B cell (primary cell): ENCODE data around the gene TSPAN19. TPM values are rescaled to one million over a fixed set of nuclear protein-coding genes. Genes with fewer than 3 reads are reported as not detected.

Experiments
- ATAC-seq: fragments of 200-7000 bp; cut with Tn5 transposase; one replicate; pipeline ENCODE4 v1.10.0; 2021; ENCODE audit warnings: low read depth, mild to moderate bottlenecking, moderate number of reproducible peaks, moderate library complexity
- CTCF ChIA-PET: fragments of 350-600 bp; sonication (Branson Sonifier 250); formaldehyde crosslinking; loops from one replicate; lab custom pipeline; 2021; ENCODE audit warnings: antibody characterized with exemption, inconsistent platforms; lab: Charles Lee
- POLR2A ChIA-PET: fragments of 350-600 bp; sonication (Branson Sonifier 250); formaldehyde crosslinking; loops from one replicate; lab custom pipeline; 2021; ENCODE audit warnings: antibody characterized with exemption; lab: Charles Lee
- DNase-seq: peaks from one replicate; pipeline ENCODE4 v3.0.0; 2013
- H2AFZ ChIP-seq: 2 replicates; pipeline ENCODE4 v1.6.1; 2012; ENCODE audit warnings: mild to moderate bottlenecking, low read depth, low read length; ENCODE audit not compliant: insufficient read depth, poor library complexity, severe bottlenecking
- H3K27ac ChIP-seq, 2 donors: 1 replicate in 1 of 2; 2 replicates in 1 of 2; pipeline ENCODE4 v1.5.1; 2012 to 2013; ENCODE audit warnings: low read length in 2 of 2, mild to moderate bottlenecking in 2 of 2, moderate library complexity in 1 of 2
- H3K27me3 ChIP-seq, 4 experiments: fragments of 200-600 bp in 1 of 4; sonication (generic) in 1 of 4; replicated peaks in 1 of 4; 1 replicate in 2 of 4; 2 replicates in 2 of 4; pipeline versions ENCODE4 v1.6.1 to v1.7.0; 2013 to 2016; ENCODE audit warnings: low read length in 3 of 4, mild to moderate bottlenecking in 2 of 4, mixed read lengths in 1 of 4, moderate library complexity in 1 of 4; ENCODE audit not compliant: insufficient read depth in 4 of 4, control insufficient read depth in 3 of 4; ENCODE audit errors: control extremely low read depth in 1 of 4
- H3K36me3 ChIP-seq, 2 experiments: replicated peaks in 1 of 2; 1 replicate in 1 of 2; 2 replicates in 1 of 2; pipeline versions ENCODE4 v1.6.1 to v1.7.1; 2013; ENCODE audit warnings: low read length in 1 of 2; ENCODE audit not compliant: insufficient read depth in 2 of 2, control insufficient read depth in 1 of 2; ENCODE audit errors: control extremely low read depth in 1 of 2, extremely low read depth in 1 of 2
- H3K4me1 ChIP-seq, 2 donors: fragments of 200-600 bp in 1 of 2; sonication (generic) in 1 of 2; 1 replicate in 1 of 2; 2 replicates in 1 of 2; pipeline versions ENCODE4 v1.5.1 to v1.6.1; 2013 to 2017; ENCODE audit warnings: low read length in 2 of 2; ENCODE audit not compliant: control insufficient read depth in 2 of 2, insufficient read depth in 2 of 2
- H3K4me2 ChIP-seq: replicated peaks from 2 replicates; pipeline ENCODE3; 2012; ENCODE audit warnings: mild to moderate bottlenecking, low read depth, low read length; ENCODE audit not compliant: poor library complexity, severe bottlenecking
- H3K4me3 ChIP-seq, 5 experiments: fragments of 200-600 bp in 1 of 5; sonication (generic) in 1 of 5; 1 replicate in 3 of 5; 2 replicates in 2 of 5; pipeline versions ENCODE4 v1.5.1 to v1.7.0; 2011 to 2016; ENCODE audit warnings: low read length in 4 of 5, mild to moderate bottlenecking in 4 of 5, low read depth in 2 of 5, control low read depth in 1 of 5, moderate library complexity in 1 of 5; ENCODE audit not compliant: insufficient read depth in 1 of 5; ENCODE audit errors: control extremely low read depth in 1 of 5, extremely low read depth in 1 of 5
- H3K79me2 ChIP-seq: fragments of 200-600 bp; sonication (generic); one replicate; pipeline ENCODE4 v1.6.0; 2016; ENCODE audit warnings: low read length; ENCODE audit not compliant: control insufficient read depth, insufficient read depth
- H3K9ac ChIP-seq: fragments of 200-600 bp; sonication (generic); 2 replicates; pipeline ENCODE4 v1.6.1; 2017; ENCODE audit warnings: mild to moderate bottlenecking, low read length, moderate library complexity
- H3K9me3 ChIP-seq, 3 donors: one replicate each; pipeline versions ENCODE4 v1.6.1 to v1.7.1; 2013; ENCODE audit warnings: low read length in 2 of 3; ENCODE audit not compliant: control insufficient read depth in 2 of 3, insufficient read depth in 1 of 3; ENCODE audit errors: control extremely low read depth in 1 of 3
- H4K20me1 ChIP-seq: 2 replicates; pipeline ENCODE4 v1.6.0; 2012; ENCODE audit warnings: mild to moderate bottlenecking, low read length; ENCODE audit not compliant: insufficient read depth, control insufficient read depth, poor library complexity, severe bottlenecking
- H3K27ac Mint-ChIP-seq: one replicate; pipeline ENCODE4 v1.8.0; 2021; ENCODE audit warnings: mixed read lengths
- H3K27me3 Mint-ChIP-seq: one replicate; pipeline ENCODE4 v1.8.0; 2021; ENCODE audit warnings: mixed read lengths
- H3K4me1 Mint-ChIP-seq: one replicate; pipeline ENCODE4 v1.8.0; 2021; ENCODE audit warnings: mixed read lengths
- H3K4me3 Mint-ChIP-seq: one replicate; pipeline ENCODE4 v1.8.0; 2021; ENCODE audit warnings: mixed read lengths
- H3K9me3 Mint-ChIP-seq: one replicate; pipeline ENCODE4 v1.8.0; 2022; ENCODE audit warnings: mixed read lengths; ENCODE audit not compliant: insufficient read depth
- CTCF ChIP-seq: fragments of 200-600 bp; IDR thresholded peaks from one replicate; pipeline ENCODE4 v1.8.0; 2022; ENCODE audit warnings: antibody characterized with exemption, mild to moderate bottlenecking
- EZH2 ChIP-seq: IDR thresholded peaks from 2 replicates; pipeline ENCODE4 v1.6.1; 2012; ENCODE audit warnings: borderline replicate concordance, low read depth, mild to moderate bottlenecking, moderate library complexity, low read length; ENCODE audit not compliant: insufficient read depth, poor library complexity, severe bottlenecking
- WGBS: methylation state at CpG from one replicate; pipeline ENCODE4 v1.1.5; 2013; ENCODE audit warnings: missing lambda C conversion rate; ENCODE audit not compliant: insufficient coverage; 5-methylcytosine and 5-hydroxymethylcytosine counted together
- intact Hi-C: fragments of 100-400 bp; cut with micrococcal nuclease; formaldehyde crosslinking; loops from one replicate; pipeline ENCODE4 v1.10.0; 2022
- polyA plus RNA-seq: library from polyadenylated mRNA; depleted of rRNA; stranded (reverse); fragments of >200 nt; gene quantifications from 2 replicates; pipeline ENCODE4 v1.2.3, GENCODE V29; 2012
- total RNA-seq, 2 donors: library from RNA; stranded (reverse); fragments of 120-200 nt in 1 of 2; gene quantifications; 1 replicate in 1 of 2; 2 replicates in 1 of 2; pipeline versions ENCODE4 v1.2.3 to v1.2.4, GENCODE V29; 2013 to 2022

TSPAN19 gene
- total and polyA plus RNA-seq, 2 donors (not counting 1 experiment from before 2014, with no cell fraction given), result not detected

- no peaks in the 10 kb centered on the region for H3K9me3 ChIP-seq
- no CpG with 5 or more reads among the region's 2 CpGs for WGBS
- no peak overlapping the region for H3K4me3 ChIP-seq
- H3K9ac ChIP-seq, result no peak overlapping the region
- Mint-ChIP-seq H3K9me3 (no peaks in the 10 kb centered on the region), H3K4me3 (no peak overlapping the region), H3K27me3 (peaks cover 3% of the 10 kb centered on the region), H3K4me1 (peaks cover 21% of the 10 kb centered on the region), H3K27ac (no peak overlapping the region)
- H3K36me3 ChIP-seq, result no peaks in the 10 kb centered on the region
- ChIA-PET CTCF (interaction anchor here (0.5 to 2.6 kb wide), 7 partner anchors 8 to 185 kb away, joined by 3 to 7 read pairs (median 4); no protein-coding TSS in a partner anchor), POLR2A (no interaction called here)
- no peak overlapping the region for H3K4me2 ChIP-seq
- H3K4me1 ChIP-seq, result peaks cover 0 to 27% of the 10 kb centered on the region in 2 donors
- no peaks in the 10 kb centered on the region for H4K20me1 ChIP-seq
- ATAC-seq, result peak; percentile 21
- no peak overlapping the region for H2AFZ ChIP-seq
- no peaks in the 10 kb centered on the region for H3K79me2 ChIP-seq
- DNase-seq, result peak; percentile 42
- H3K27me3 ChIP-seq, result no peaks in the 10 kb centered on the region
- no peak overlapping the region for H3K27ac ChIP-seq
- TF ChIP-seq EZH2, result no peak
- peak; percentile 89 for TF ChIP-seq CTCF
- intact Hi-C loops, result loop anchor here (2.0 kb wide), 1 partner anchor 183 kb away; no protein-coding TSS in a partner anchor
Observed at GRCh38 chr12:85057370-85057963, 21.4 kb upstream of the TSPAN19 start.

DNA sequence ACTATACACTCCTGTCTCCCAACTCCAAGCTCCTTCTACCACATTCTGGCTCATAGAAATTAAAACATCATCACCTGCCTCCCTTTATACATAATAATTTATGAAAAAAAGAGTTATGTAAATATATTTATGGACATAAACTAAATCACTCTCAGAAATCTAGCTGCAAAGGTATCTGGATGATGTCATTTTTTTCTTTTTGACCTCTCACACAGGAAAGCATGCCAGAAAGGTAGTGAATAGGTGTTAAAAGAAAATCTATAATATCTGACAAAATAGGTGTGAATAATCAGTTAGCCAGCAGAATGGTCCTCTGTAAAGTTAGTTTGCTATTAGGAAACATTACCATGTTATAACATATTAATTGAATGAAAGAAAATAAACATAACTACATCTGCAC lies 7.8 kb upstream of the TSPAN19 start:
- ChIA-PET CTCF (interaction anchor here (1.4 kb wide), 1 partner anchor 14 kb away, joined by 5 read pairs; no protein-coding TSS in a partner anchor), POLR2A (no interaction called here)
- Histone ChIP-seq H3K9me3 (no peaks in the 10 kb centered on the region), H3K4me3 (no peak overlapping the region), H3K4me1 (no peaks in the 10 kb centered on the region), H3K4me2 (no peak overlapping the region), H3K27me3 (no peaks in the 10 kb centered on the region), H2AFZ (no peak overlapping the region), H3K36me3 (no peaks in the 10 kb centered on the region), H3K9ac (no peak overlapping the region), H4K20me1 (no peaks in the 10 kb centered on the region), H3K79me2 (no peaks in the 10 kb centered on the region), H3K27ac (no peak overlapping the region)
- Mint-ChIP-seq H3K4me3 (no peak overlapping the region), H3K27ac (no peak overlapping the region), H3K27me3 (no peaks in the 10 kb centered on the region), H3K4me1 (no peaks in the 10 kb centered on the region), H3K9me3 (no peaks in the 10 kb centered on the region)
- ATAC-seq, result no peak
- TF ChIP-seq EZH2 (no peak), CTCF (no peak)
- DNase-seq, result no peak
- intact Hi-C loops, result no loop called here
